Measurements from ENCODE around the gene PRAMEF1.

- TF ChIP-seq CTCF (IDR thresholded peaks at IDR 0.05) (no peak), EP300 (IDR thresholded peaks at IDR 0.05) (no peak), POLR2A (IDR thresholded peaks at IDR 0.05) (no peak)
Measured at GRCh38 chr1:12769976-12770505, 21.2 kb upstream of the PRAMEF1 start.
